Tibial nerve (tissue), 4 donors: ENCODE results near the gene LRRTM4.

ENCODE experiments used
- CTCF ChIP-seq, 5 experiments: fragments of 200-600 bp in 3 of 5; fragments of 450-650 bp in 2 of 5; sonication (generic) in 3 of 5; IDR thresholded peaks; one replicate each; pipeline ENCODE4 v1.5.1; 2016 to 2019; ENCODE audit warnings: antibody characterized with exemption in 5 of 5, mild to moderate bottlenecking in 3 of 5, moderate library complexity in 2 of 5
- EP300 ChIP-seq, 2 donors: sonication (generic); formaldehyde crosslinking; IDR thresholded peaks; one replicate each; pipeline ENCODE4 v1.6.1; 2017; ENCODE audit warnings: antibody characterized with exemption in 2 of 2, mild to moderate bottlenecking in 1 of 2
- POLR2A ChIP-seq, 2 donors: fragments of 450-650 bp; IDR thresholded peaks; one replicate each; pipeline ENCODE4 v1.6.1; 2017; ENCODE audit warnings: antibody characterized with exemption in 2 of 2, mild to moderate bottlenecking in 2 of 2, moderate library complexity in 2 of 2

DNA sequence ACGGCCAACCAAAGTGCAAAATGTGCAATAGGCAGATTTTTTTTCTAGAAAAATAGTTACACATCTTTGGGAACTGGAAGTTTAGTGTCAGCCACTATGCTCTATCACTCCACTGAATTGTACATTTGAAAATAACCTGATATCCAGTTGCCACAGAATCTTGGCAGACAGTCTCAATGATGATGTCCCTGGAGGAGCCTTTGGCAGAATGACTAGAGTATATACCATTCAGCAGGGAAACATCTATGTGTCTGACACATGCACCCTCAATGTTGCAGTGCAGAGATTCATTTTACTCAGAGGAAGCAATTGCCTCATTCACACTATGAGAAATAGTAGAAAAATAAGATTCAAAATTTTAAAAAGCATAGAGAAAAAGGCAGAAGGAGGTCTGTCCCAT lies 475.8 kb downstream of the LRRTM4 start:
- TF ChIP-seq CTCF (IDR thresholded peaks at IDR 0.05), result no peak
- no peak for TF ChIP-seq POLR2A (IDR thresholded peaks at IDR 0.05)
- TF ChIP-seq EP300 (IDR thresholded peaks at IDR 0.05), result no peak
